H1 (cell line): ENCODE measurements around the gene MUC5AC.

ENCODE experiments used
- BACH1 ChIP-seq: IDR thresholded peaks from 2 replicates; pipeline ENCODE4 v1.6.1; 2012; ENCODE audit warnings: low read length, improper control_type of control experiment
- CTCF ChIP-seq, 3 experiments: IDR thresholded peaks; 1 replicate in 2 of 3; 2 replicates in 1 of 3; pipeline versions ENCODE4 v1.5.1 to v1.6.1; 2011; ENCODE audit warnings: low read length in 3 of 3, mild to moderate bottlenecking in 3 of 3, inconsistent platforms in 2 of 3, low read depth in 1 of 3, moderate library complexity in 1 of 3; ENCODE audit not compliant: insufficient read depth in 1 of 3; ENCODE audit errors: control extremely low read depth in 1 of 3
- EZH2 ChIP-seq: fragments of 200-600 bp; sonication (generic); IDR thresholded peaks from 2 replicates; pipeline ENCODE4 v1.7.1; 2012; ENCODE audit warnings: low read depth, mild to moderate bottlenecking, moderate library complexity, low read length, inconsistent platforms; ENCODE audit not compliant: severe bottlenecking
- GABPA ChIP-seq: IDR thresholded peaks from 2 replicates; pipeline ENCODE4 v1.6.1; 2011; ENCODE audit warnings: mild to moderate bottlenecking, low read length, moderate library complexity, borderline replicate concordance; ENCODE audit not compliant: insufficient read depth
- RFX5 ChIP-seq: IDR thresholded peaks from 2 replicates; pipeline ENCODE4 v1.6.1; 2011; ENCODE audit warnings: low read depth, low read length, improper control_type of control experiment, borderline replicate concordance
- SUZ12 ChIP-seq: fragments of 200-600 bp; sonication (generic); IDR thresholded peaks from 2 replicates; pipeline ENCODE4 v1.6.1; 2012; ENCODE audit warnings: mild to moderate bottlenecking, inconsistent platforms, low read length, moderate library complexity, mixed read lengths

- TF ChIP-seq RFX5: no peak
- no peak for TF ChIP-seq CTCF (IDR thresholded peaks at IDR 0.05; ENCODE audit: control extremely low read depth in 1 of 3, insufficient read depth in 1 of 3, low read depth in 1 of 3, low read length in 3 of 3)
- no peak for TF ChIP-seq EZH2
- TF ChIP-seq BACH1: no peak
- TF ChIP-seq GABPA: no peak
- TF ChIP-seq SUZ12: no peak
These were observed 48.9 kb downstream of the MUC5AC start for GRCh38 chr11:1206391-1207271.
